Adrenal gland (tissue), 12 donors: ENCODE results near the gene SPATS2. TPM values are rescaled to one million over a fixed set of nuclear protein-coding genes. Genes with fewer than 3 reads are reported as not detected.
A peak's percentile ranks its signal among the peaks of the same experiment; 100 is the strongest.

Experiments
- DNase-seq, 7 donors: peaks; one replicate each; pipeline ENCODE4 v3.0.0-alpha.2; 2019 to 2020
- H3K27ac ChIP-seq, 5 donors: fragments of 200-600 bp; sonication (generic) in 4 of 5; 1 replicate in 3 of 5; 2 replicates in 2 of 5; pipeline versions ENCODE4 v1.5.1 to v1.8.0; 2016 to 2020; ENCODE audit warnings: mild to moderate bottlenecking in 1 of 5
- H3K27me3 ChIP-seq: fragments of 200-600 bp; 2 replicates; pipeline ENCODE4 v1.8.0; 2021
- H3K36me3 ChIP-seq, 2 donors: fragments of 200-600 bp; replicated peaks in 1 of 2; 1 replicate in 1 of 2; 2 replicates in 1 of 2; pipeline versions ENCODE4 v1.5.1 to v1.8.0; 2018 to 2022
- H3K4me1 ChIP-seq, 2 donors: fragments of 200-600 bp; replicated peaks in 1 of 2; 1 replicate in 1 of 2; 2 replicates in 1 of 2; pipeline versions ENCODE4 v1.5.1 to v1.8.0; 2018 to 2021
- H3K4me3 ChIP-seq, 4 donors: fragments of 200-600 bp; sonication (generic) in 3 of 4; one replicate each; pipeline ENCODE4 v1.5.1; 2016 to 2018
- H3K9me3 ChIP-seq, 3 donors: fragments of 200-600 bp; sonication (generic) in 1 of 3; replicated peaks in 1 of 3; 1 replicate in 2 of 3; 2 replicates in 1 of 3; pipeline versions ENCODE4 v1.5.1 to v1.8.0; 2016 to 2021
- CTCF ChIP-seq, 6 experiments: fragments of 450-650 bp in 4 of 6; fragments of 200-600 bp in 2 of 6; sonication (generic) in 1 of 6; IDR thresholded peaks; 1 replicate in 5 of 6; 2 replicates in 1 of 6; pipeline versions ENCODE4 v1.5.1 to v1.8.0; 2016 to 2021; ENCODE audit warnings: antibody characterized with exemption in 6 of 6, mild to moderate bottlenecking in 2 of 6, moderate library complexity in 1 of 6
- POLR2A ChIP-seq, 2 donors: fragments of 450-650 bp; IDR thresholded peaks; one replicate each; pipeline ENCODE4 v1.6.1; 2017; ENCODE audit warnings: antibody characterized with exemption in 2 of 2, mild to moderate bottlenecking in 2 of 2, moderate library complexity in 1 of 2
- WGBS, 4 donors: extraction: QIAGEN DNeasy Blood & Tissue Kit in 2 of 4; methylation state at CpG; one replicate each; pipeline versions ENCODE4 v1.1.5 to v1.1.7; 2013 to 2017; 5-methylcytosine and 5-hydroxymethylcytosine counted together
- intact Hi-C, 2 donors: fragments of 100-400 bp; cut with DNase I; formaldehyde crosslinking; loops; one replicate each; pipeline versions ENCODE4 v1.14.1 to v1.15.0; 2022 to 2023
- polyA plus RNA-seq, 3 donors: library from polyadenylated mRNA; stranded (reverse); fragments of 200-250 nt in 2 of 3; fragments of 350-450 nt in 1 of 3; fragmentation: Illumina TruSeq in 1 of 3; extraction: RNeasy Lipid Tissue Mini Kit (QIAGEN cat#74804) in 1 of 3; gene quantifications; one replicate each; pipeline ENCODE4 v1.2.3, GENCODE V29; 2013 to 2014
- total RNA-seq, 9 donors: library from RNA; depleted of rRNA in 4 of 9; stranded (reverse); fragments of >200 nt in 4 of 9; fragments of 120-200 nt in 1 of 9; fragmentation: NEBNext Ultra II Directional in 1 of 9; extraction: Animal tissue kit (Norgen Biotek cat#: 25700) in 1 of 9; gene quantifications; one replicate each; pipeline versions ENCODE4 v1.1.0 to v1.2.4, GENCODE V29; 2013 to 2023
- donor health status: healthy with polysubstance abuse.
- donor health status: Bipolar disorder and iron deficiency.
- donor health status: DM: yes; HTN: yes; CAD: no.
- donor health status: DM: no; HTN: no; CAD: no.
- donor health status: DM: no; HTN: no; CAD: no.
- donor health status: DM: yes; HTN: yes; CAD: no.

Gene SPATS2
- total and polyA plus RNA-seq, 12 donors = 4.9 to 23.1 (median 15.1) TPM

GRCh38 chr12:49342914-49343731, 24.1 kb upstream of the SPATS2 start:
- Histone ChIP-seq H3K4me1 (peaks cover 40 to 60% of the 10 kb centered on the region in 2 donors), H3K4me3 (peak overlapping the region in 1 of 4 donors; percentile 44), H3K27me3 (peaks cover 21% of the 10 kb centered on the region), H3K27ac (no peak overlapping the region), H3K9me3 (no peaks in the 10 kb centered on the region), H3K36me3 (no peaks in the 10 kb centered on the region)
- WGBS, 4 donors = 3 to 12% (median 6%) methylated on average over 11 to 33 of the region's 33 CpGs
- no peak for TF ChIP-seq CTCF (IDR thresholded peaks at IDR 0.05)
- DNase-seq = peak in 2 of 7 donors; percentile 30 to 53
- intact Hi-C loops = no loop called here

GRCh38 chr12:49344486-49345050, 22.7 kb upstream of the SPATS2 start:
- Histone ChIP-seq H3K4me3 (peak overlapping the region in 1 of 4 donors; percentile 26), H3K36me3 (no peaks in the 10 kb centered on the region), H3K4me1 (peaks cover 40 to 57% of the 10 kb centered on the region in 2 donors), H3K9me3 (no peaks in the 10 kb centered on the region), H3K27ac (no peak overlapping the region), H3K27me3 (peaks cover 30% of the 10 kb centered on the region)
- TF ChIP-seq CTCF (IDR thresholded peaks at IDR 0.05) = no peak
- no peak for TF ChIP-seq POLR2A (IDR thresholded peaks at IDR 0.05)
- intact Hi-C loops = no loop called here
- DNase-seq = peak in 2 of 7 donors; percentile 17 to 33
- WGBS, 4 donors = 31 to 53% (median 42%) methylated on average over 9 to 15 of the region's 15 CpGs

GRCh38 chr12:49345051-49345824, 22.0 kb upstream of the SPATS2 start:
- DNase-seq = peak in 3 of 7 donors; percentile 33 to 53 (median 41)
- TF ChIP-seq POLR2A (IDR thresholded peaks at IDR 0.05) (no peak), CTCF (IDR thresholded peaks at IDR 0.05) (no peak)
- Histone ChIP-seq H3K4me1 (peaks cover 40 to 53% of the 10 kb centered on the region in 2 donors), H3K9me3 (no peaks in the 10 kb centered on the region), H3K36me3 (no peaks in the 10 kb centered on the region), H3K27me3 (peaks cover 30% of the 10 kb centered on the region), H3K4me3 (peak overlapping the region in 2 of 4 donors; percentile 26 to 55), H3K27ac (no peak overlapping the region)
- intact Hi-C loops = no loop called here
- WGBS, 4 donors = 1 to 5% (median 4%) methylated on average over 11 to 70 of the region's 70 CpGs
